DND-41 (cell line): ENCODE measurements around the gene SHISA2.
A peak's percentile ranks its signal among the peaks of the same experiment; 100 is the strongest.
"Not testable (repeated sequence)": the region's sequence is repeated elsewhere in the genome, so short reads cannot be mapped to it uniquely, and the experiment has no call there.

ENCODE experiments used
- ATAC-seq: fragments of 200-7000 bp; cut with Tn5 transposase; 3 replicates; pipeline ENCODE4 v1.9.1; 2021; ENCODE audit warnings: low read depth; ENCODE audit not compliant: insufficient read depth
- DNase-seq: peaks from one replicate; pipeline ENCODE4 v3.0.0-alpha.2; 2020
- H2AFZ ChIP-seq: 2 replicates; pipeline ENCODE4 v1.6.0; 2012; ENCODE audit warnings: low read depth, low read length
- H3K27ac ChIP-seq: 2 replicates; pipeline ENCODE4 v1.5.1; 2012; ENCODE audit warnings: low read length, inconsistent platforms
- H3K27me3 ChIP-seq: fragments of 200-600 bp; sonication (generic); 2 replicates; pipeline ENCODE4 v1.6.0; 2012; ENCODE audit warnings: low read length, mild to moderate bottlenecking, inconsistent platforms; ENCODE audit not compliant: insufficient read depth, poor library complexity
- H3K36me3 ChIP-seq: 2 replicates; pipeline ENCODE4 v1.5.1; 2012; ENCODE audit warnings: low read length, inconsistent platforms; ENCODE audit not compliant: insufficient read depth
- H3K4me1 ChIP-seq: 2 replicates; pipeline ENCODE4 v1.5.1; 2012; ENCODE audit warnings: mild to moderate bottlenecking, low read length; ENCODE audit not compliant: insufficient read depth
- H3K4me2 ChIP-seq: 2 replicates; pipeline ENCODE4 v1.6.0; 2012; ENCODE audit warnings: mild to moderate bottlenecking, moderate library complexity, low read length, inconsistent platforms; ENCODE audit not compliant: insufficient read depth
- H3K4me3 ChIP-seq, 2 experiments: fragments of 200-600 bp in 1 of 2; shearing (Covaris generic) in 1 of 2; 2 replicates each; pipeline ENCODE4 v1.5.1; 2012 to 2016; ENCODE audit warnings: inconsistent platforms in 2 of 2, low read length in 2 of 2, mild to moderate bottlenecking in 2 of 2, low read depth in 1 of 2, moderate library complexity in 1 of 2
- H3K79me2 ChIP-seq: 2 replicates; pipeline ENCODE4 v1.6.0; 2012; ENCODE audit warnings: low read length, inconsistent platforms; ENCODE audit not compliant: insufficient read depth
- H3K9ac ChIP-seq: 2 replicates; pipeline ENCODE4 v1.6.0; 2012; ENCODE audit warnings: low read depth, mild to moderate bottlenecking, inconsistent platforms, low read length, moderate library complexity
- H3K9me3 ChIP-seq: 2 replicates; pipeline ENCODE4 v1.5.1; 2012; ENCODE audit warnings: low read length, moderate library complexity, mild to moderate bottlenecking, inconsistent platforms; ENCODE audit not compliant: insufficient read depth, severe bottlenecking
- H4K20me1 ChIP-seq: 2 replicates; pipeline ENCODE4 v1.6.0; 2012; ENCODE audit warnings: low read length; ENCODE audit not compliant: insufficient read depth
- EZH2 ChIP-seq: IDR thresholded peaks from 3 replicates; pipeline ENCODE4 v1.6.1; 2012; ENCODE audit warnings: borderline replicate concordance, low read depth, mild to moderate bottlenecking, moderate library complexity, low read length, inconsistent platforms; ENCODE audit not compliant: severe bottlenecking
- TF ChIP-seq, protein P1 (sequence below): IDR thresholded peaks from 2 replicates; pipeline ENCODE4 v1.5.1; 2012; ENCODE audit warnings: borderline replicate concordance, low read length, moderate library complexity, mild to moderate bottlenecking; ENCODE audit not compliant: poor library complexity, severe bottlenecking; ENCODE audit errors: extremely low read depth

The SHISA2 gene

DNA sequence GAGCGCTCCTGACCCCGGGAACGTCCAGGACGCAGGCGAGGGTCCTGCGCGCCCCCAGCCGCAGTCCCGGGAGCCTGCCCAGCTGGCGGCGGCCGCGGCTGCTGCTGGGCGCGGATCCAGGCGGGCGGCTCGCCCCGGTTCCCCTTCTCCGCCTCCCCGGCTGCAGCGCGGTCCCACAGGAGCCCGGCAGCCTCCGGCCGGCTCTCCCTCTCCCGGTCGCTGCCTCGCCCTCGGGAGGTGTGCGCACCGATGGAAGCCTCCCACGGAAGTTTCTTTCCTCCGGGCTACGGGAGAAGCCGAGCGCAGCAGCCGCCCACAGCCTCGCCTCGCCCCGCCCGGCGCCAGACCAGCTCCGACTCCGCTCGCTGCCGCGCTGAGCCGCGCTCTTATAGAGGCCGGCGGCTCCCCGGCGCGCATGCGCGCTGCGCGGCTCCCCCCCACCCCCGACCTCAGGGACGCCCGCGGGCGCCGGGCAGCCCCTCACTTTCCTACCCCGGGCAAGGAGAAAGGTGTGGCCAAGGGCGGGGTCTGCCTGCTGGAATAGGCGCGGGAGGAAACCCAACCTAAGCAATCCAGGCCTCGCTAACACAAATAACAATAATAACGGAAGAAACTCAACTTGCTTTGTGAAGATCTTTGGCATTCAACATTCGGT is at the start of gene SHISA2:
Gene SHISA2 (minus strand): TSS at position 360 of the 655 bp plus-strand sequence. CDS start 1,041 bp downstream, outside the sequence.
- H2AFZ ChIP-seq = peak within 1 kb of the TSS; percentile 79
- no peaks in the 10 kb centered on the region for H3K27me3 ChIP-seq
- H3K4me2 ChIP-seq = peak within 1 kb of the TSS; percentile 90
- TF ChIP-seq, protein P1, sequence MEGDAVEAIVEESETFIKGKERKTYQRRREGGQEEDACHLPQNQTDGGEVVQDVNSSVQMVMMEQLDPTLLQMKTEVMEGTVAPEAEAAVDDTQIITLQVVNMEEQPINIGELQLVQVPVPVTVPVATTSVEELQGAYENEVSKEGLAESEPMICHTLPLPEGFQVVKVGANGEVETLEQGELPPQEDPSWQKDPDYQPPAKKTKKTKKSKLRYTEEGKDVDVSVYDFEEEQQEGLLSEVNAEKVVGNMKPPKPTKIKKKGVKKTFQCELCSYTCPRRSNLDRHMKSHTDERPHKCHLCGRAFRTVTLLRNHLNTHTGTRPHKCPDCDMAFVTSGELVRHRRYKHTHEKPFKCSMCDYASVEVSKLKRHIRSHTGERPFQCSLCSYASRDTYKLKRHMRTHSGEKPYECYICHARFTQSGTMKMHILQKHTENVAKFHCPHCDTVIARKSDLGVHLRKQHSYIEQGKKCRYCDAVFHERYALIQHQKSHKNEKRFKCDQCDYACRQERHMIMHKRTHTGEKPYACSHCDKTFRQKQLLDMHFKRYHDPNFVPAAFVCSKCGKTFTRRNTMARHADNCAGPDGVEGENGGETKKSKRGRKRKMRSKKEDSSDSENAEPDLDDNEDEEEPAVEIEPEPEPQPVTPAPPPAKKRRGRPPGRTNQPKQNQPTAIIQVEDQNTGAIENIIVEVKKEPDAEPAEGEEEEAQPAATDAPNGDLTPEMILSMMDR = no peak
- no peak for TF ChIP-seq EZH2
- H3K9me3 ChIP-seq = no peaks in the 10 kb centered on the region
- peaks cover 61% of the 10 kb centered on the region for H3K4me1 ChIP-seq
- H3K4me3 ChIP-seq = peak within 1 kb of the TSS; percentile 39 to 67; a peak in 3 of 4 replicates
- DNase-seq (peak; percentile 67), ATAC-seq (peak; percentile 89)
- peak within 1 kb of the TSS; percentile 85 for H3K9ac ChIP-seq
- peak within 1 kb of the TSS; percentile 86 for H3K27ac ChIP-seq
- peaks cover 8% of the 10 kb centered on the region for H3K36me3 ChIP-seq
- H4K20me1 ChIP-seq = 0 out of 2 replicates have a peak, but pooled peaks cover 11% of the 10 kb centered on the region
- H3K79me2 ChIP-seq = peaks cover 48% of the 10 kb centered on the region

DNA sequence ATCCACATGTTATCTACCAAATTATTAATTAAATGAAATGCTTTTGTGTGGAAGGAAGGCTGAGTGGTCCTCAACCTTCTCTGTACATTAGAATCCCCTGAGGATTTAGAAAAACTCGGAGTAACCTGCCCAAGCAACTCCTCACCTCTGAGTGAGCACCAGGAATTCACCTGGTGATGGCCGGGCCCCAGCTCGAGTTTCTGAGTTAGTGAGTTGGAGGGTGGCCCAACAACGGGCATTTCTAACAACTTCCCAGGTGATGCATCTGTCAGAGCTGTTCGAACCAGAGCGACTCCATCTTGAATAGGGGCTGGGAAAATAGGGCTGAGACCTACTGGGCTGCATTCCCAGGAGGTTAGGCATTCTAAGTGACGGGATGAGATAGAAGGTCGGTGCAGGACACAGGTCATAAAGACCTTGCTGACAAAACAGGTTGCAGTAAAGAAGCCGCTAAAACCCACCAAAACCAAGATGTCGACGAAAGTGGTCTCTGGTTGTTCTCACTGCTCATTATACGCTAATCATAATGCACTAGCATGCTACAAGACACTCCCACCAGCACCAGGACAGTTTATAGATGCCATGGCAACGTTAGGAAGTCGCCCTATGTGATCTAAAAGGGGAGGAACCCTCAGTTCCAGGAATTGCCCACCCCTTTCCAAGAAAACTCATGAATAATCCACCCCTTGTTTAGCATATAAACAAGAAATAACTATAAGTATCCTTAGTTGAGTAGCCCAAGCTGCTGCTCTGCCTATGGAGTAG is 44.2 kb upstream of the SHISA2 start:
- no peak overlapping the region for H3K4me3 ChIP-seq
- TF ChIP-seq, protein P1 = no peak
- TF ChIP-seq EZH2 = no peak
- no peak for ATAC-seq
- peaks cover 2% of the 10 kb centered on the region for H3K9me3 ChIP-seq
- no peaks in the 10 kb centered on the region for H3K4me1 ChIP-seq
- H3K36me3 ChIP-seq = no peaks in the 10 kb centered on the region
- DNase-seq = no peak
- H3K27ac ChIP-seq = no peak overlapping the region
- H3K9ac ChIP-seq = no peak overlapping the region
- H3K79me2 ChIP-seq = no peaks in the 10 kb centered on the region
- H2AFZ ChIP-seq = no peak overlapping the region
- H4K20me1 ChIP-seq = no peaks in the 10 kb centered on the region
- no peak overlapping the region for H3K4me2 ChIP-seq
- H3K27me3 ChIP-seq = no peaks in the 10 kb centered on the region

DNA sequence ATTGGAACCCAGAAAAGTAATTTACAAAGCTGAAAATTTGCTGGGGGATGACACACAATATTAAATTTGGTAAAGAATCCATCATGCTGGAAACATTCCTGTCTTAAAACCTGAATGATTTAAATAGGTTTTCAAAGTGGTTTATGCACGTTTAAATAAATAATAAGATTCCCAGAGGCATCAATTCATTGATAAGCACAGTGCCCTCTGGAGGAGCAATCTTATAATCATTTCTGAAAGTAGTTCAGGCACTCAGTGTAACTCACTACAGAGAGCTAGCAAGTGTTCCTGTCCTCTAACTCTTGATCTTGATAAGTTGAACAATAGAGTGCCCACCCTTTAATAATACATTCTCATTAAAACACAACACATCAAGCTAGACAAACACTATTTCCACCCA is 43.5 kb upstream of the SHISA2 start:
- no peak overlapping the region for H3K4me2 ChIP-seq
- H3K9ac ChIP-seq = no peak overlapping the region
- no peaks in the 10 kb centered on the region for H3K4me1 ChIP-seq
- ATAC-seq (no peak), DNase-seq (no peak)
- TF ChIP-seq, protein P1 = peak; percentile 21
- no peak for TF ChIP-seq EZH2
- no peaks in the 10 kb centered on the region for H3K36me3 ChIP-seq
- H4K20me1 ChIP-seq = no peaks in the 10 kb centered on the region
- no peak overlapping the region for H2AFZ ChIP-seq
- no peak overlapping the region for H3K27ac ChIP-seq
- no peak overlapping the region for H3K4me3 ChIP-seq
- H3K79me2 ChIP-seq = no peaks in the 10 kb centered on the region
- H3K9me3 ChIP-seq = peaks cover 2% of the 10 kb centered on the region
- no peaks in the 10 kb centered on the region for H3K27me3 ChIP-seq

DNA sequence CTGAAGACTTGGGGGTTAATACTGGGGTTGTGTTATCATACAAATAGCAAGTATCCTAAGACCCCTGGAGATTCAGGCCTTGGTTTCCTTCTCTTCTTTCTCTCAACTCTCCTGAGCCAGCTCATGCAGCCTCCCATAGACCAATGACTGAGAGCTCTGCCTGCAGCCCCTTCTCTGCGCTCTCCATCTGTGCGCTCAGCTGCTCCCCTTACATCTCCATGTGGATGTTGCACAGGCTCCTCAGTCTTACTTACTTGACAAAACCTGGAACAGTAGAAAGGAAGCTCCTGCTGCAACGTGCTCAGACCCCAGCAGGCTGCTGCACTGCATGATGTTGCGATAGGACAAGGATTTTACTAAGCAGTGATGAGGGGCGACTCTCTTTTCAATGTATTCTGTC is 25.0 kb upstream of the SHISA2 start:
- not testable (repeated sequence) for H4K20me1 ChIP-seq, H3K9ac ChIP-seq, H3K4me2 ChIP-seq, ATAC-seq, H3K4me1 ChIP-seq, H3K4me3 ChIP-seq, H3K9me3 ChIP-seq, H3K27me3 ChIP-seq, H3K79me2 ChIP-seq, DNase-seq, H3K36me3 ChIP-seq, H2AFZ ChIP-seq, H3K27ac ChIP-seq
